Subcutaneous abdominal adipose tissue (tissue), 5 donors: Measurements from ENCODE around the gene TANC2.
"Not testable (repeated sequence)": the region's sequence is repeated elsewhere in the genome, so short reads cannot be mapped to it uniquely, and the experiment has no call there.

Experiments used
- H3K27ac ChIP-seq: one replicate; pipeline ENCODE4 v1.7.0; 2013; ENCODE audit warnings: low read depth, mild to moderate bottlenecking, inconsistent platforms, low read length, moderate library complexity
- H3K27me3 ChIP-seq, 5 donors: one replicate each; pipeline ENCODE4 v1.7.0; 2013; ENCODE audit warnings: low read length in 5 of 5, inconsistent platforms in 1 of 5; ENCODE audit not compliant: control insufficient read depth in 5 of 5, insufficient read depth in 4 of 5
- H3K36me3 ChIP-seq, 5 donors: one replicate each; pipeline ENCODE4 v1.7.0; 2013; ENCODE audit warnings: low read length in 5 of 5; ENCODE audit not compliant: control insufficient read depth in 5 of 5, insufficient read depth in 5 of 5
- H3K4me1 ChIP-seq, 5 donors: one replicate each; pipeline ENCODE4 v1.7.0; 2013; ENCODE audit warnings: low read length in 5 of 5, mild to moderate bottlenecking in 3 of 5, moderate library complexity in 1 of 5; ENCODE audit not compliant: control insufficient read depth in 5 of 5, insufficient read depth in 5 of 5
- H3K4me3 ChIP-seq, 5 donors: one replicate each; pipeline ENCODE4 v1.7.0; 2013; ENCODE audit warnings: low read length in 5 of 5, low read depth in 1 of 5
- H3K9ac ChIP-seq, 5 donors: one replicate each; pipeline ENCODE4 v1.7.0; 2013; ENCODE audit warnings: low read length in 5 of 5, mild to moderate bottlenecking in 4 of 5, moderate library complexity in 3 of 5
- H3K9me3 ChIP-seq, 5 donors: one replicate each; pipeline ENCODE4 v1.7.0; 2013; ENCODE audit warnings: low read length in 5 of 5; ENCODE audit not compliant: control insufficient read depth in 5 of 5
- donor health status: healthy.
- donor health status: healthy.
- donor health status: healthy.
- donor health status: healthy.
- donor health status: healthy.

TANC2 gene

DNA sequence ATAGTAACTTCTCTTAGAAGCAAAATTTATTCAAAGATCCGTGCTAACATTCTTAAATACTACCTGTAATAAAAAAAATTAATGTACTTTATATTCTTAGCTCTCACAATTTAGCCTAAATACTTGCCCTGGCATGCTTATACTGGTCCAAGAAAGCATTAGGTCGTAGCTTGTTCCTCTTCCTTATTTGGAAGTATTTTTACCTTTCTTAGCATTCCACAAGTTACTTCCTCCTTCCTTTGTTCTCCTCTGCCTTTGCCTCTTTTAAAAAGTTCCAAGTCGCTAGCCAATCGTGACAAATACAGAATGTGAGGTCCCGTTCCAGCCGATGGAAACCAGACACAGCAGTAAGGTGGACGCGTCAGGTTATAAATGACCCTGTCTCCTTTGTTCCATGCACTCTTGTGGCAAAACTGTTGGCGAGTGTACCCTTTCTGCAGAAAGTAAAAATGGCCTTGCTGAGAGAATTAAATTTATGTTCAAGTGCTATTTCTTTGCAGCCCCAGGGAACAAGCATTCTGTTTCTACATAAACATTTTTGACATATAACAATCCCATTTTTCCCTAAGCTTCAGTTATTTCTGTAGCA is 10.7 kb downstream of the TANC2 start:
- not testable (repeated sequence) for H3K27me3 ChIP-seq, H3K9me3 ChIP-seq, H3K27ac ChIP-seq, H3K4me3 ChIP-seq, H3K36me3 ChIP-seq, H3K4me1 ChIP-seq, H3K9ac ChIP-seq

DNA sequence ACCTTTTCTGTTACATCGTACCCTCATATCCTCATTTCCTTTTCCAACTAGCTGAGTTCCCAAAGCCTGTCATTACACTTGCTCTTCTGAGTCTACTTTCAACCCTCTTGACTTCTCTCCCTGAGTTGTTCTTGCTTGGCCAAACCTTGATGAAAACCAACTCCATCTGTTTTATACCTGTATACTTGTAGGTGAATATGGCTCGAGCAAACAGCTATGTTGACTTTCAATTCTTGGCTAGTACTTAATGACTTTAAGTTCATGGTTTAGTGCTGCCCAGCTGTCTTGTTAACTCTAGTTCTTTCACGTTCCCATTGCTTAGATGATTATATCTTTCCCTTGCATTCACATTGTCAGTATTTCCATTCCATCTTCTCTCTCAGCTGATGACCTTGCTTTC is 14.8 kb downstream of the TANC2 start:
- Histone ChIP-seq H3K27ac (no peak overlapping the region), H3K27me3 (no peaks in the 10 kb centered on the region), H3K4me1 (no peaks in the 10 kb centered on the region), H3K4me3 (no peak overlapping the region), H3K36me3 (no peaks in the 10 kb centered on the region), H3K9ac (no peak overlapping the region), H3K9me3 (peaks cover 0 to 19% (median 6%) of the 10 kb centered on the region in 5 donors)

DNA sequence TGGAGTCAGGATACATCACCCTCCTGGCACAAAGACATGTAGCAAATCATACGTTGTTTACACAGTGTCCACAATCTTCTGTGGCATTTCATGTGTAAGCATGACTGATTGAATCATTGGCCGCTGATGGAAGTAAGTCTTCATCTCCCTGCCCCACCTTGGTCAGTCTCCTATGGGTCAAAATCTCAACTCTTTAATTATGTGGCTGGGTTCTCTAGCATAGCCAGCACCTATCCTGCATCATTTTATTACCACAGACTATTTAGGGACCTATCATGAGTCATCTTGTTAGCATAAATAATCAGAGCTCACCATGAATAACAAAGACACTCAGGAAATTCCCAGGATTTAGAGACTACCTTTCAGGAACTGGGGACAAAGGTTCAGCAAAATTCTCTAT is 15.9 kb downstream of the TANC2 start:
- Histone ChIP-seq H3K27ac (no peak overlapping the region), H3K36me3 (no peaks in the 10 kb centered on the region), H3K4me1 (no peaks in the 10 kb centered on the region), H3K9me3 (peaks cover 0 to 19% (median 6%) of the 10 kb centered on the region in 5 donors), H3K9ac (no peak overlapping the region), H3K27me3 (no peaks in the 10 kb centered on the region), H3K4me3 (no peak overlapping the region)

DNA sequence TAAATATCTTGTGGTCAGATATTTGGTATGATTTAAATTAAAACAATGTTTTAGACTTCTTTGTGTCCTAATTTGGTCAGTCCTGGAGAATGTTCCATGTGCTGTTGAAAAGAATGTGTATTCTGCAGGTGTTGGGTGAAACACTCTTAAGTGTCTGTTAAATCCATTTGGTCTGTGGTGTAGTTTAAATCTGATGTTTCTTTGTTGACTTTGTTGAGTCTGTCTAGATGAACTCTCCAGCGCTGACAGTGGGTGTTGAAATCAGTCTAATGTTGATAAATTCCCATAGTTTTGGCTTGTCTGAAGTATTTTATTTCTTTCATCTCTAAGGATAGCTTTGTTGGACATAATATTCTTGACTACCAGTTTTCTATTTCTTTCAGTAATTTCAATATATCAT is 18.8 kb downstream of the TANC2 start:
- Histone ChIP-seq H3K27me3 (no peaks in the 10 kb centered on the region), H3K4me1 (peaks cover 0 to 12% (median 0%) of the 10 kb centered on the region in 5 donors), H3K9me3 (peaks cover 0 to 19% (median 6%) of the 10 kb centered on the region in 5 donors), H3K4me3 (no peak overlapping the region), H3K36me3 (no peaks in the 10 kb centered on the region), H3K9ac (no peak overlapping the region), H3K27ac (no peak overlapping the region)

DNA sequence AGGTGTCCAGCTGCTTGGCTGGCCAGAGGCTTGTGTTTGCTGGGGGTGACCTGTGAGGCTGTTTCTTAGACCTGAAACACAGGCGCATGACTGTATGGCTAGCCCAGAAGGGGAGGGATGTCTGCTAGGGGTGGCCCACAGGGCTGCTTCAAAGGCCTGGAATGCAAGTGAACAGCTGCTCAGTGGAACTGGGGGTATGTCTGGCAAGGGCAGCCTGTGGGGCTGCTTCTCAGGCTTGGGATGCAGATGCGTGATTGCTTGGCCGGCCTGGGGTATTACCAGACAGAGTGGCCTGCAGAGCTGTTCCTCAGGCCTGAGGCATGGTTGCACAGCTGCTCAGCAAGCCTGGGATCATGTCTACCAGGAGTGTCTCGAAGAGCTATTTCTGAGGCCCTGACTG is 20.5 kb downstream of the TANC2 start:
- Histone ChIP-seq H3K9me3 (peaks cover 0 to 19% (median 6%) of the 10 kb centered on the region in 5 donors), H3K27ac (no peak overlapping the region), H3K36me3 (no peaks in the 10 kb centered on the region), H3K9ac (no peak overlapping the region), H3K27me3 (no peaks in the 10 kb centered on the region), H3K4me1 (peaks cover 0 to 12% (median 0%) of the 10 kb centered on the region in 5 donors), H3K4me3 (no peak overlapping the region)

DNA sequence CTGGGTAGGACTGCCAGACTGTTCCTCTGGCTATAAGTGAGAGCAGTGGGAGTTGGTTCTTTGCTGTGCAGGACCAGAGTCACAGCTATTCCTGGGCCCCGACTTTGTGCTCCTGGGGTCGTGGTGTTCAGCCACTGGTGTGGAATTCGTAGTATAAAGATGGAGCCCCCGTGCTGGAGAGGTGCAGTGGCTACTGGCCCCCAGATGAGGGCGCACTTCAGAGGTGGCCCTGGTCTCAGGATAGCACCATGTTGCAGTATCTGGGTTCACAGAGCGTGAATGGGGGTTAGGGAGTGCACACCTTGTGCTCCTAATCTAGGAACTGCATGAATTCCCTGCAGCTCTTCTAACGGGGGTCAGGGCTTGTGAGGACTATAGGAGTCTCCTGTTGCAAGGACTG is 21.1 kb downstream of the TANC2 start:
- Histone ChIP-seq H3K27me3 (no peaks in the 10 kb centered on the region), H3K36me3 (no peaks in the 10 kb centered on the region), H3K4me1 (peaks cover 0 to 12% (median 0%) of the 10 kb centered on the region in 5 donors), H3K9me3 (peaks cover 0 to 19% (median 6%) of the 10 kb centered on the region in 5 donors), H3K9ac (no peak overlapping the region), H3K4me3 (no peak overlapping the region), H3K27ac (no peak overlapping the region)

DNA sequence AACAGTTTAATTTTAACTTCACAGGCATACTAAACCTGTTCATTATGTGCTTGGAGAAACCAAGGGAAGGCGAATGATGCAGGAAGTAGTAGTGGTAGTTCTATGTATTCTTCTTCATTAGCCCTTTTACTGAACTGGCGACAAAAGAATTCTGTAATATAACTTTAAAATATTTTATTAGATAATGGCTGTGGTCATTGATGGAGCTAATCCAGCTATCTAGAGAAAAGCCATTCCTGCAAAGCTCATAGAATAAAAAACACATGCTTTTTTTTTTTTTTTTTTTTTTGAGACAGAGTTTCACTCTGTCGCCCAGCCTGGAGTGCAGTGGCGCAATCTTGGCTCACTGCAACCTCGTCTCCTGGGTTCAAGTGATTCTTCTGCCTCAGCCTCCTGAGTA is 23.5 kb downstream of the TANC2 start:
- Histone ChIP-seq H3K4me1 (peaks cover 0 to 12% (median 0%) of the 10 kb centered on the region in 5 donors), H3K9me3 (peaks cover 0 to 7% (median 0%) of the 10 kb centered on the region in 5 donors), H3K27me3 (no peaks in the 10 kb centered on the region), H3K36me3 (no peaks in the 10 kb centered on the region), H3K9ac (no peak overlapping the region), H3K27ac (no peak overlapping the region), H3K4me3 (no peak overlapping the region)

DNA sequence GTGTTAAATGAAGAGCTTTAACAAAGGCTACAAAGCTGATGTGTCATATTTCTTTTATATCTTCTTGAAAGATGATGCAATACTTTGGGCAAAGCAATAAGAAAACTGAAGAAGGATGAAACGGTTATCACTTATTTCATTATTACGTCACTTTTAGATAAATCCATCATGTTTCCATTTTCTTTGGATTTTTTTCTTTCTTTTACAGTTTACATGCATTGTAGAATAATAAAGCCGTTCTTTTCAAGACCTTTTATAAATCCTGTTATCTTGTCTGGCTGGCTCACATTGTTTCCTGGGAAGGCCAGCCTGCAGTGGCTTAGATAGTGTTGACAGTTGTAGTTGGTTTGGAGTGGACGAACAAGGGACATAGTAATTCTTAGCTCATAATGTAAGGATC is 28.9 kb downstream of the TANC2 start:
- Histone ChIP-seq H3K4me1 (peaks cover 0 to 13% (median 7%) of the 10 kb centered on the region in 5 donors), H3K9ac (no peak overlapping the region), H3K27me3 (no peaks in the 10 kb centered on the region), H3K36me3 (no peaks in the 10 kb centered on the region), H3K4me3 (no peak overlapping the region), H3K27ac (no peak overlapping the region), H3K9me3 (no peaks in the 10 kb centered on the region)

DNA sequence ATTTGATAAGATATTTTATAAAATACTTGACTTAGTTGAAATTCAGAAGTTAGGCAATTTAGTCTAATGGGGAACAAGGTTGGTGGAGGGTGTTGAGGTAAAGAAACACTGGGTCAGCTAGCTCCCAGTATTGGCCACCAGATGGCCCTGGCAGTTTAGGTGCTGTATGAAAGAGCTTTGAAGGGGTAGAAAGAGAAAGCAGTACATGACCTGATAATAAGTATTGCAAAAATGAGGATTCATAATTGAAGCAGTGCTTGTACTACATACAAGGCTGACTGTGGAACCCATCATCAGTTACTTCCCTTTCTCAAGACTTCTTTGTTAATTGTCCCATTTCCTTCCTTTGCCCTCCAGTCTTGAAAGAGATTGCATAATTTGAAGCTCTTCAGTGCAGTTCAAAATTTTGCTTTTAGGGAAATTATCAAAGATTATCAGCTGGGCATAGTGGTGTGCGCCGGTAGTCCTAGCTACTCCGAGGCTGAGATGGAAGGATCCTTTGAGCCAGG is 29.4 kb downstream of the TANC2 start:
- H3K36me3 ChIP-seq, result no peaks in the 10 kb centered on the region
- H3K4me1 ChIP-seq, result peaks cover 0 to 13% (median 7%) of the 10 kb centered on the region in 5 donors
- H3K27me3 ChIP-seq, result no peaks in the 10 kb centered on the region
- no peak overlapping the region for H3K27ac ChIP-seq
- no peaks in the 10 kb centered on the region for H3K9me3 ChIP-seq
- no peak overlapping the region for H3K9ac ChIP-seq
- no peak overlapping the region for H3K4me3 ChIP-seq

DNA sequence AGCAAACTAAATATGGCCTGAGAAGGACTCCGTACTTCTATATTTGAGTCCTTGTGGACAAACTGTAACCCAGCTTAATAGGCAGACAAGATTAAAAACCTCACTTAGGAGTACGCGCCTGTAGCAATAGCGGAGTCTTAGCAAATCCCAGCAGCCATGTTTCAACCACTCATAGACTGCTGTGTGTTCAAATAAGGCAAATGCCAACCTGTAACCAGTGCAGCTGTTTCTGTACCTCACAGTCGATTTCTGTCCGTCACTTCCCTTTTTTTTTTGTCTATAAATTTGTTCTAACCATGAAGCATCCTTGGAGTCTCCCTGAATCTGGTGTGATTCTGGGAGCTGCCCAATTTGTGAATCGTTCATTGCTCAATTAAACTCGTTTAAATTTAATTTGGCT is 30.2 kb downstream of the TANC2 start:
- Histone ChIP-seq H3K9ac (no peak overlapping the region), H3K27ac (no peak overlapping the region), H3K4me1 (peaks cover 0 to 13% (median 7%) of the 10 kb centered on the region in 5 donors), H3K9me3 (no peaks in the 10 kb centered on the region), H3K27me3 (no peaks in the 10 kb centered on the region), H3K36me3 (no peaks in the 10 kb centered on the region), H3K4me3 (no peak overlapping the region)
